HG03103 (cell line): ENCODE data around the gene FLNB.

Source experiments
- ATAC-seq: cut with Tn5 transposase; IDR thresholded peaks from one replicate; pipeline ENCODE4 v1.9.1; 2021; ENCODE audit warnings: low read depth; ENCODE audit not compliant: unreplicated experiment

FLNB gene

GRCh38 chr3:58217209-58217811 is 209.1 kb downstream of the FLNB start:
- ATAC-seq = no peak

DNA sequence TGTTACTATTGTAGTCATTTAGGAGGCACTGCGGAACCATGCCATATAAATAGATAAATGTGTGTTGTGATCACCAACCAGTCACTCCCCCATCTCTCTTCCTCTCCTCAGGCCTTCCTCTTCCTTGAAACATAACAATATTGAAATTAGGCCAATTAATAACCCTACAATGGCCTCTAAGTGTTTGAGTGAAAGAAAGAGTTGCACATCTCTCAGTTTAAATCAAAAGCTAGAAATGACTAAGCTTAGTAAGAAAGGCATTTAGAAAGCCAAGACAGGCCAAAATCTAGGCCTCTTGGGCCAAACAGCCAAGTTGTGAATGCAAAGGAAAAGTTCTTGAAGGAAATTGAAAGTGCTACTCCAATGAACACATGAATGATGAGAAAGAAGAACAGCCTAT is 210.7 kb downstream of the FLNB start:
- no peak for ATAC-seq
